Measurements from ENCODE around the gene AQP12A. TPM values are rescaled to one million over a fixed set of nuclear protein-coding genes. Genes with fewer than 3 reads are reported as not detected.

The AQP12A gene
- total RNA-seq, 1 donor = not detected

GRCh38 chr2:240730501-240731177 is 39.0 kb downstream of the AQP12A start:
- DNase-seq (ENCODE audit: low read depth) = no peak
- no peak overlapping the region for H3K4me3 ChIP-seq (ENCODE audit: low read depth, low read length)
- no peak for TF ChIP-seq CTCF (IDR thresholded peaks at IDR 0.05; ENCODE audit: insufficient read depth, low read length)

- DNase-seq (ENCODE audit: low read depth) = no peak
- no peak for TF ChIP-seq CTCF (IDR thresholded peaks at IDR 0.05; ENCODE audit: insufficient read depth, low read length)
- H3K4me3 ChIP-seq (ENCODE audit: low read depth, low read length) = no peak overlapping the region
Measured at GRCh38 chr2:240731178-240731545, 39.5 kb downstream of the AQP12A start.

- H3K4me3 ChIP-seq (ENCODE audit: low read depth, low read length) = no peak overlapping the region
- no peak for TF ChIP-seq CTCF (IDR thresholded peaks at IDR 0.05; ENCODE audit: insufficient read depth, low read length)
- no peak for DNase-seq (ENCODE audit: low read depth)
Measured at GRCh38 chr2:240732184-240732583, 40.5 kb downstream of the AQP12A start.

GRCh38 chr2:240732911-240733622 is 41.4 kb downstream of the AQP12A start:
- no peak for DNase-seq (ENCODE audit: low read depth)
- TF ChIP-seq CTCF (IDR thresholded peaks at IDR 0.05; ENCODE audit: insufficient read depth, low read length) = no peak
- H3K4me3 ChIP-seq (ENCODE audit: low read depth, low read length) = no peak overlapping the region

- TF ChIP-seq CTCF (IDR thresholded peaks at IDR 0.05; ENCODE audit: insufficient read depth, low read length) = no peak
- no peak for DNase-seq (ENCODE audit: low read depth)
- no peak overlapping the region for H3K4me3 ChIP-seq (ENCODE audit: low read depth, low read length)
Measured at GRCh38 chr2:240733803-240734495, 42.3 kb downstream of the AQP12A start.

GRCh38 chr2:240734756-240735155 is 43.1 kb downstream of the AQP12A start:
- no peak overlapping the region for H3K4me3 ChIP-seq (ENCODE audit: low read depth, low read length)
- TF ChIP-seq CTCF (IDR thresholded peaks at IDR 0.05; ENCODE audit: insufficient read depth, low read length) = no peak
- no peak for DNase-seq (ENCODE audit: low read depth)

All from fibroblast of the aortic adventitia (primary cell).